Brain pericyte (primary cell): ENCODE measurements around the gene FARS2.
A peak's percentile ranks its signal among the peaks of the same experiment; 100 is the strongest.
"Not testable (repeated sequence)": the region's sequence is repeated elsewhere in the genome, so short reads cannot be mapped to it uniquely, and the experiment has no call there.

Experiments
- DNase-seq: peaks from one replicate; pipeline ENCODE4 v3.0.0-alpha.2; 2012; ENCODE audit warnings: low read depth, low spot score

FARS2 gene

GRCh38 chr6:5664149-5664548, 402.8 kb downstream of the FARS2 start:
- DNase-seq = no peak

- no peak for DNase-seq
Measured at GRCh38 chr6:5665173-5665572, 403.9 kb downstream of the FARS2 start.

DNA sequence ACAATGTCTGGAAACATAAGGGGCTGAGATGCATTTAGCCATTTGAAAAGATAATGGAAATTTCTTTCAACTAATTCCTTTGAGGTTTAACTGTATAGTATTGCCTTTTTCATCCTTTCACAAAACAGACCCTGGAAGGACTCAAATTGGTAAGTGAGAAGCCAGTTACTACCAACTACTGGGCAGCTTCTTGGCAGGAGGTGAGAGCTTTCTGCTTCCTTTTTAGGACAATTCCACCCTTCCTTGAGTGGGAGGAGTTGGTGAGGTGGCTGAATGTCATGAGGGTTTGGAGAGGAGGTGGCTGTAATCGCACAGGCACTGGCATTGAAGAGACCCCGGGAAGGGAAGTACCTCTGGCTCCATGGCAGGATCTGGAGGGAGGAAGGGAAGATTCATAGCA, 404.4 kb downstream of the FARS2 start:
- no peak for DNase-seq

GRCh38 chr6:5666695-5667094, 405.4 kb downstream of the FARS2 start:
- DNase-seq = no peak

DNA sequence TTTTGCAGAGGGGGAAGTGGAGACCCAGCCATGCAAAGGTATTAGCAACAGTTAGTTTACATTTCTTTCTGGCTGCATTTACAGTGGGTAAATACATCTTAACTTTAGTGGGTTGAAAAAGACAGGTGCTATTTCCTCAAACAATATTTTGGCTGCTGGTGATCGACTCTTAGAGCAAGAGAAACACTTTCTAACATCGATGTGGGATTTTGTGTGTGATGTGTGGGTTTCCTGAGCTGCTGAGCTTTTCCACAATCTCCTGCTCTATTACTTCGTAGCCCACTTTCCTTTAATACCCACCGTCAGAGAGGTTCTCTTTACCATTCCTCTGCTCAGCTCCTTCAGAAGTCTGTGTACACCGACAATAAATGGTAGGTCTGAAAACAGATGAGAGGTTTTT, 406.4 kb downstream of the FARS2 start:
- no peak for DNase-seq

DNA sequence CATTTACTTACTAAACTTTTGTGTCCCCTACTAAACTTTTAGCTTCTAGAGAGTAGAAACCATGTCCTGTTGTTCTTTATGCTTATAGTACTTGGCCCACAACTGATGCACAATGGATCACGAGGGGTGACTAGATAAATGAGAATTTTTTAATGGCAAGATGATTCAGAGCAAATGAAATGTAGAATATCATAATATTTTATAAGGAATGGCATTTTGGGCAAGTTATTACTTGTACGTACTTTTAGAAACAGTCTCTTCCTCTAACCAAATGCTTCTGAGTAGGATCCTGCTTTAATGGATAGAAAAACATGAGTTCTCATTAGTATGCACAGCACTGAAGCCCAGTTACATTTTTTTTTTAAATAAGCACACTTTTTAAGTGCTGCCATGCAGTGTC, 409.1 kb downstream of the FARS2 start:
- no peak for DNase-seq

DNA sequence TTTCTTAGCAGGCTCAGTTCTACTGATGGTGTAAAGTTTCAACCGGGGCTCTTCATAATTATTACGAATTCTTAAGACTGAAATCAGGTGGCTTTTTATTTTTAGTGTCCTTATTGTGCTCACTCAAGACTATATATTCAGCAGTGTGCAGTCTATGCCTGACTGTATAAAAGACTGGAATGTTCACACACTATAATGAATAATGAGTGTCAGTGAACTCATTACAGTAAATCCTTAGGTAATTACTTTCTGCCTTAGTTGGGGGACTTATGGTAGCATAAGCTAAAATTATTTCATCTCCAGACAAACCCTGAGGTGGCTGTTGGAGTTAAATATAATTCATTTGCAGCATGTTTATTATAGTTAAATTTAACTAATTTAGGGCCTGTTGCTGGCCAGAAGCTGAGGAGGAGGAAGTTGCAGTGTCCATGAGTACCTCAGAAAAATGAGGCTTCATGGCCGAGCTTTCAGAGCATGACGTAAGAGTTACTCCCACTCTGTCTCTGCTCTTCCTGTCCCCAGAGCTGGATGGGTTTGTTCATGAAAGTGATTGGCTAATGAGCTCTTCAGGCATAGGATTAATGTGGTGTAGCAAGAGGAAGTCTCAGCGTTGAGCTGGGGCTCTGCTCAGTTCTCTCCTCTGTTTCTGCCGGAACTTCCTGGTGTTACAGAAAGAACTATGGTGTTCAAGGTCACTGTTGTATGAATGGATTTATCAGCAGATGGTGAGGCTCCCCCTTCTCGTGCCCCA, 409.7 kb downstream of the FARS2 start:
- DNase-seq = no peak

DNA sequence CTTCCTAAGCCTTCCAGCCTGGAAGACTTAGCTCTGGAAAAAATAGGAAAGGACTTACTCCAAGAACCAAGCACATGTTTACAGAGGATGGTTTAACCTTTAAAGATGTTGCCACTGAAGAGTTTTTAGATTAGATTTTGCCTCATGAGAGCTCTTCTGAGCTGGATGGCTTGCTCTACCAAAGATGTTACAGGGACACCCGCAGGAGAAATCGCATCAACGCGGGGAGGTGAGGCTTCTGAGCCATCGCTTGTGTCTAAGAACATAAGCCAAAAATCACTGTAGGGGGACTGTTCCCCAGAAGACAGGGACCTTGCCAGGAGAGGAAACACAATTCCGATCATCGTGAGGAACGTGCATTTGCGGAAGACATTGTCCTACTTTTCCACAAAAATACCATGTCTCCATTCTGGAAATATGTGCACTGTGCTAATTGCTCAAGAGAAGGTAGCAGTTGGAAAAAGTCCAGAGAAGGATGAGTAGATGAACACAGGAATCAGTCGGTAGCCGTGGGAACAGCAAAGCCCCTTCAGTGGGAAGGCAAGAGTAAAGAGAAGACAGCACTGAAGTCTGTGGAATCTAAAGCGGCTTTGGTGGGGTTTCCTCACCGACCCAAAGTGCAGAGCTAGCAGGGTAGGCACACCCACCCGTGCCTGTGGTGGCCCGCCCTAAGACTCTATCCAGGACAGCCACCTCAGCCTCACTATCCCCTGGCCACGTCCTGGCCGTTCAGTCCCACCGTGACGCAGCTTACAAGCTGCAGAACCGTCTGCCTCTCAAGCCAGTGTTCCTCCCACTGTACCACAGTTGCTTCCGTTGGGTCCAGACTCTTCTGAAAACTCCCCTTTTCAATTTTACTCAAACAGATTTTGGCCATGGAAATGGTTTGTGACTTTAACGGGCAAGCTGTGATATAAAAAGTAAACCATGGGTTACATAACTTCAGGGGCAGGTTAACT, 410.6 kb downstream of the FARS2 start:
- no peak for DNase-seq

DNA sequence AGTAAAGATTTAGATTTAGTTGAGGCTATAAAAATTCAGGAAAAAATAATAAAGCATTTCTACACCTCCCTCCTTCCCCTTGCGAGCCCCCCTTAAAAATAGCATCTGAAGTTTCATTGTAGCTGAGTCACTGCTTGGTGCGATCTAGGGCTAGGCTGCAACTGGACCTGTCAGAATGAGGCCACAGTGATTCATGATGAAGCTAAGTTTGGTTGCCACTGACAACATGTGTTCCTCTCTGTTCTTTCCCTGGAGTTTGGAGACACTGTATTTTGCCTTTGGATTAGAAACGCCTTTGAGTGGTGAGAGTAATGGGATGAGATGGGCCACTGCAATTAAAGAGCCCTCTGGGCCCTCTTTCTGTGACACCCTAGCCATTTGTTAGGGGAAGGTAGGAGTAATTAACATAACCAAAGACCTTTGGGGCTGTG, 411.3 kb downstream of the FARS2 start:
- DNase-seq = no peak

DNA sequence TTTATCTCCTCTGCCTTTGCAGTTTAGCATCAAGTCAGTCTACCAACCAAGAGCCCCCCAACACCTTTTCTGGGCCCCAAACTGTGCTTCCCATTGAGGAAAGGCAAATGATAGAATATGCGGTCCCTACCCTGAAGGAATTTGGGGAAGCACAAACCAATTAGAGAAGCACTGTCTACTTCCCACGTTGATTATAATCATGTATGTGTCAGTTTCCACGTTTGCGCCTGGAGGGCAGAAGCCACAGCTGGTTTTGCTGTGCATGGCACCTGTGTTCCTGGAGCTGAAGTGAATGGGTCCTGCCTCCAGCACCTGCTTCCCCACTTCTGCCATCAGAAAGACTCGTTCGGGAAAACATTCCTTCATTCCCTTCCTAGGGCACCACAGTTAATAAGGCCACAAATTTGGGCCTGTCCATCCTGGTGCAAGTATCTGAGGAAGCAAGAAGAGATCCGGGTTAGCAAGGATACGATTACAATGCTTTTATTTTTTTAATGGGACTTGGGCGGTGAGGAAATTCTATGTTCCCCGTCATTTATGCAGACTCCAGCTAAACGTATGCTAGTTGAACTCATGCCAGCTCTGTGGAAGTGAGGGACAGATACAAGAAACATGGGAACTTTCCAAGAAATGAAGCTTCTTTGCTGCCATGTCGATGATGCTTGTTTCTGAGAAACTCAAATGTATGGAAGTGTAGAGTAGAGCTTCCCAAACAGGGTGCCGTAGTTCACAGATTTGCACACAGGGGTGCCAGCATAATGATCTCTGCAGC, 411.9 kb downstream of the FARS2 start:
- no peak for DNase-seq

DNA sequence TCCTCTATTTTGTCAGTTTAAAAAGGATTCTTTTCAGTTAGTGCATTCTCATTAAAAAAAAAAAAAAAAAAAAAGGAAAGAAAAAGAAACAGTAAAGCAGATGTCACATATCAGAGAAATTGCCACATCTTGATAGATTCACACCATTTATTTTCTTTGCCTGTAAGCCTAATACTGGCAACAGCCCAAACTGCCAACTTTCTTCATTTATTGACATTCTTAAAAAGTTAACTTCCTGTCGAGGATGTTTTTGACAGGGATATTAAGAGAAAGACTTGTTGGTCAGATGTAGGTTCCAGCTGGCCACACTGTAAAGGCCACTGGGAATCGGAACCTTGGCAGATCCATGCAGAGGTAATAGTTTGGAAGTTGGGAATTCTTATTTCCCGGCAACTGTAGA, 412.8 kb downstream of the FARS2 start:
- no peak for DNase-seq

GRCh38 chr6:5674721-5675120, 413.4 kb downstream of the FARS2 start:
- DNase-seq = no peak

DNA sequence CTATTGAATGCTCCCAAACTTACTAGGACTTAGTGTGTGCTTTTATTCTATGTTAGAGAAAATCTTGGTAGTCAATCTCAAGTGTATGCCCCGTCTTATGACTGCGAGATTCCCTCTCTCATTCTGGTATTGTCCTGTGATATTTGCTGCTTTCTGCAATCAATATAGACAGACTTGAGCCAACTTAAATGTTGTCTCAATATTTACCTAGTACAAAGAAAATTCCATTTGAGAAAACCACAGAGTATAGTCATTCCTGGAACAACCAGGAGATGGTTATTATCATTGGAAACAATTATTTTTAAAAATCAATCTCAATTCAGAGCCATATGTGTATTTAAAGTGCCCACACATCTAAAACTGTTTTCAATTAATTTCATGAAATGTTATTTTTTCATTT, 415.4 kb downstream of the FARS2 start:
- no peak for DNase-seq

DNA sequence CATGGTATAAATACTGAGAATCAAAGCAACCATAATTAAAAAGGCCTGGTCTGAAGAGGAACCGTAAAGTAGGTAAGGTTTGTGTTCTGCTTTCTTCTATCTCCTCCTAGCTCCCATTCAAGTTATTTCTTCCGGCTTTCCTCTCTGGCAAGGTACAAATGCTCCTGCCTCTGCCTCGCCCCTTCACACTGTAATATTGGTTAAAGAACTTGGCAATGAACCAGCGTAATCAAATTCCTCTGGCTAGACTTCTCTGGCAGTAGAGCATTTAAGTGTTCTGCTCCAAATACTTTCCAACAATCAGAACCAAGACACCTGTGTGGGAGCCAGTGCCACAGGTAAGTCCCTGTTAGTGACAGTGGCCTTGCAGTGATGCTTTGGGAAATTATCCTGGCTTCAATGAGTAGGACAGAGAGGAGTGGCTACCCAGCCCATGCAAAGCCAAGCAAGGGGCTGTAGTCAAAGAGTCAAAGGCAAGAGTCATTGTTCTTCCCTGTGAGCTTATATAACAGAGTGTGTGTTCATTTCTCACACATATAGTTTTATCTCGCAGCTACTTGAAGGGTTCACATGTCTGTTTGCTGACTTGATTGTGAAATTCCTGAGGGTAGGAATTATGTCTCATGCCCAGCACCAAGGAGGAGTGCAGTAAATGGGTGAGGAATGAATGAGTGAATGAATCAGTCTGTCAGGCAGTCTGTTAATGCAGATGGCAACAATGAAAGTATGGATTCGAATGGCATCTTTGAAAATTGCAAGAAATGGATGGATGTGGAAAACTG, 416.1 kb downstream of the FARS2 start:
- no peak for DNase-seq

DNA sequence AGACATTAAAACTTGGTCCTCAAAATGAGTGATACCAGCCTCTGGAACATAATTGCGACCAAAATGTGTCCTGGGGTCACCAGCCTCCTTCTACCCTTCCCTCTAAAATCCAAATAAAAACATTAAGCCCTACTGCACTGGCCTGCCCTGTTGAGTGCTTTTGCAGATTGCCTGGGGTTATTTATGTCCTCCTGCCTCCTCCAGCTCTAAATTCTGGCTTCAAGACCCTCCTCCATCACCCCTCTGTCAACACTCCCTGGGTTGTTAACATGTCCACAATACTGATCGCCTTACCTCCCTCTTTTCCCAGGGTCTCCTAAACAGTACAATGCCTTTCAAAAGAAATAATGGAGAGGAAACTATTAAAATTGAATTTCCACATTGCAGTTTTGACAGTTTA, 418.0 kb downstream of the FARS2 start:
- no peak for DNase-seq

DNA sequence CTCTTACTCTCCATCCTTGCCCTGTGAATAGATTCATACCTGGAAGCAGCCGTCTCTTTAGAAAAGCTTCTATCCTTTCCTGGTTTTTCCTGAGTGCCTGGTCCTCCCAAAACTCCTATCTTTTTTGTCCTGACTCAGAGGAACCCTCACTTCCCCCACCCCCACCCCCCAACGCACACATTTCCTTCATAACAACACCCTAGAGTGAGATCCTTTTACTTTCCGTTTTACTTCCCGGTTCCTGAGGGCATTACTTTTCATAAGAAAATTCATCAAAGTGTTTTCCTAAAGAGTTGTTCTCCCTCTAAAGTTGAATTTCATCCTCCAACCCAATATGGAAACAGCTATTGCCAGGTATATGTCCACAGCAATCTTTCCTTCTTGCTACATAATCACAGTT, 418.4 kb downstream of the FARS2 start:
- DNase-seq = no peak

DNA sequence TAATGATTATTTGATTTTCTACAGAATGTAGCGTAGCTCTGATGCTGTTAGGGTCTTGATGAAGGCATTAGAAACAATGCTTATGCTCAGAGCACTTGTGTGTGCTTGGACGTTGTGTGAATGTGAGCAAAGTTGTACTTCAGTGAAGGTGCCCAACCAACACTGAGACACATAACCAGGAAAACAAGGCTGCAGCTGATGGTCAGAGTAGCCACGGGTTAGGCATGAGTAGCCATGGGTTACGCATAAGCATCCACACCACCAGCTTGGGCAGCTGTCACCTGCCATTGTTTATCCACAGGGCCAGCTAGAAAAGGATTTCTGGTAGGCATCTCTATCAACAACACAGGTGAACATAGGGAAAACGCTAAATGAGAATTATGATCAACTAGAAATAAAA, 418.8 kb downstream of the FARS2 start:
- no peak for DNase-seq

DNA sequence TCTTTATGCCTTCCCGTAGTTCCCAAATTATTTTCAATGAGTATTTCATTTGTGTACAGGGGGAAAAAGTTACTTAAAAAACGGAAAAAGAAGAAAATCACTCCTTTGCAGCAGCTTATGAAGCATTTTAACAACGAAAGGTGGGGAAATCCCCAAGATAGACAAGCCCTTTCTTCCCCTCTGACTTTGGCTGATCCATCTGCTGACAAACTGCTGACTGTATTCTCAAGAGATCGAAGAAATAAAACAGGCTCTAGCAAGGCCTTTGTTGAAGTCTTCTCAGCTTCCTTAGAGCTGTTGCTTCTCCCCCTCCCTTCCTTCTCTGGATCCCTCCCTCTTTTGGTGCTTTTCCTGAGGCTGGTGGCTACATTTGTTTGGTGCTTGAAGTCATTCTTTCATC, 420.2 kb downstream of the FARS2 start:
- no peak for DNase-seq

DNA sequence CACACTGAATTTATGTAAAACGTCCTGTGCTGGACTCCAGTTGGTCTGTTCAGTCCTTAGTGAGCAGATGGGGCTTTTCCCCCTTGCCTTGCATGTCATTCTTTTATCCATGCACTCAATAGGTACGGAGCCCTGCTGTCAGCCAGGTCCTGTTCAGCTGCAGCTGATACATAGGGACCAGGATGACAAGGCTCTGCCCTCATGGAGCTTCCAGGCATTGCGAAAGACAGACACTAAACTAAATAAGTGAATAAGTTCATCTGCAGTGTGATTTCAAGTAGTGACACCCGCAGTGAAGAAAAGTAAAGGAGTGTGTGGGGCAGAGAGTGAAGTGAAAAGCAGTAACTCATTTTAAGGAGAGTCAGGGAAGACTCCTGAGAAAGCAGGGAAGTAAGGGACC, 421.2 kb downstream of the FARS2 start:
- DNase-seq = no peak

- not testable (repeated sequence) for DNase-seq
Measured at GRCh38 chr6:5683747-5684146, 422.4 kb downstream of the FARS2 start.

DNA sequence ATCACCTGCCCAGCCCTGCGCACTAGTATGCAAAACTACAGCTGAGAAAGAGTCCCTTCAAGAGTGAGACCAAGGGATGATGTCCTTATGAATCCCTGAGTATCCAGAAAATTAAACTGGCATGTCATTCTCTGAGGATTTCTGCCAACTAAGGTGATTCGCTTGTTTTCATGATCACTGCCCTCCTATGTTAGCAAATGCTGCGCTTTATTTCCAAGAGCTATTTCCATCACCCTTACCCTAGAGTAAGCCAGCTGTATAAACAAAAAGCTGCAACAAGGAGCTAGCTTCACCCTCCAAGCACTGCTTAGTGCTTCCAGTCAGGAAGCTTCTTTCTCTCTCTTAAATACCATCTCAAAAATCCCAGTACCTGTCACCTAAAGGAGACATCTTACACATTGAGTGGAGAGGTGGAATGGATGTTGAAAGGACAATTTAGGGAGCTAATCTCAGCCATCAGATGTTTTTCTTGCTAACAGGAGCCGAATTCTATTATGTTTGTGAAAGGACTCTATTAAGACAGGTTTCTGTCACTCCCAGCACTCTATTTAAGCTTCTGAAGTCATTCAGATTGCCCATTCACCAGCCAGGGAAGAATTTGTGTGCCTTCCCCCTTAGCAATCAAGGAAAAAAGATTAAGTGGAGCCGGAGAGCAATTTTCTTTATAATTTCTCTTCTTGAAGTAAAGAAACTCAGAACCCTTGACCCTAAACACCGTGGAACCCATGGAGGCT, 423.2 kb downstream of the FARS2 start:
- DNase-seq = peak; percentile 48
